Nephron (organoid): ENCODE data around the gene CTSO.

Source experiments
- H3K27ac Mint-ChIP-seq, 3 experiments: 2 replicates each; pipeline ENCODE4 v1.8.0; 2020; ENCODE audit warnings: mixed read lengths in 3 of 3, mild to moderate bottlenecking in 2 of 3, moderate library complexity in 1 of 3
- H3K27me3 Mint-ChIP-seq: 2 replicates; pipeline ENCODE4 v1.8.0; 2021; ENCODE audit warnings: low read depth, mild to moderate bottlenecking, moderate library complexity, mixed read lengths
- H3K36me3 Mint-ChIP-seq: 2 replicates; pipeline ENCODE4 v1.8.0; 2020; ENCODE audit warnings: low read depth, mixed read lengths
- H3K4me1 Mint-ChIP-seq: 2 replicates; pipeline ENCODE4 v1.8.0; 2020; ENCODE audit warnings: mixed read lengths
- H3K4me3 Mint-ChIP-seq, 3 experiments: 2 replicates each; pipeline ENCODE4 v1.8.0; 2020; ENCODE audit warnings: mild to moderate bottlenecking in 3 of 3, mixed read lengths in 3 of 3, moderate library complexity in 2 of 3
- H3K9me3 Mint-ChIP-seq: 2 replicates; pipeline ENCODE4 v1.8.0; 2020; ENCODE audit warnings: mixed read lengths
- TF ChIP-seq, protein P1 (sequence below), 3 experiments: fragments of 200-600 bp; sonication (generic); IDR thresholded peaks; one replicate each; pipeline ENCODE4 v1.5.0; 2021; ENCODE audit warnings: antibody characterized with exemption in 3 of 3; ENCODE audit not compliant: unreplicated experiment in 3 of 3

Gene CTSO

DNA sequence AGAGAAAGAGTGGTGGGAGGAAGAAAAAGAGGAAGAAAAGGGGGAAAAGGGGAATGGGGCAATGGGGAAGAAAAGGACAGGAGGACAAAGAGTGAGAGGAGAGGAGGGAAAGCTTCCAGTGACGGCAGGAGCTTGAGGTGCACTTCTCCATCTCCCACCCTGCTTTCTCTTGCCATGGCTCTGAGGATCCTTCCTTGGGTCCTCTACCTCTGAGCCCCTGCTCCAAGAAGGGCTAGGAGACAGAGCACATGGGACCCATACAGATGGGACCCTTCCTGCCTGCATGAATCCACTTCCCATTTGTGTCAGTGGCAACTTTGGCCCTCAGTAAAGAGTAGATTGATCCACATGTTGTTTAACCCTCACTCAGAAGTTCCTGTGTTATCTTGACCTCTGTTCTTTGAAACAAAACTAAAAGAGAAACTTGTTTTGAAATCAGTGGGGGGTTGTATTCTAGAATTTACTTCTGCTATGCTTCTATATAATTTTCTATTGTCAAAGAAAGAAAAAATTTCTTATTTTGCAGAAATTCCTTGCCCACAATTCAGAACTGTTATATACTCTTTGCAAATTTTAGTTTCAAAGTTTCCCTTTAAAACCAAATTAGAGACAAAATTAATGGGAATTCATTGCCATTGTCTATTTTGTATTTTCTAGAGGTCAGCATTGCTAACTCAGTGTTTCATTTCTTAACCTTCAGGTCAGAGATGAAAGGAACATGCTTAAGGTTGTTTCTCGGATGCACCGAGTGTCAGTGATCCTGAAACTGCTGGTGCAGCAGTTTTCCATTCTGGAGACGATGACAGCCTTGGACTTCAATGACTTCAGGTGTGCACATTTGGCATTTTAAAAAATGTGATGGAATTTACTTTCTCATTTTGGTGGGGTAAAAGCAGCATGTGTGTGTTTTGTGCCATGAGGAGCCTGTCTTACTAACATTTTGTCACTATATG, 45.2 kb downstream of the CTSO start:
- Mint-ChIP-seq H3K27me3 (no peaks in the 10 kb centered on the region), H3K36me3 (no peaks in the 10 kb centered on the region), H3K4me1 (peaks cover 26% of the 10 kb centered on the region), H3K4me3 (no peak overlapping the region), H3K9me3 (no peaks in the 10 kb centered on the region), H3K27ac (peak overlapping the region in 1 of 3 experiments; percentile 86)
- TF ChIP-seq, protein P1, sequence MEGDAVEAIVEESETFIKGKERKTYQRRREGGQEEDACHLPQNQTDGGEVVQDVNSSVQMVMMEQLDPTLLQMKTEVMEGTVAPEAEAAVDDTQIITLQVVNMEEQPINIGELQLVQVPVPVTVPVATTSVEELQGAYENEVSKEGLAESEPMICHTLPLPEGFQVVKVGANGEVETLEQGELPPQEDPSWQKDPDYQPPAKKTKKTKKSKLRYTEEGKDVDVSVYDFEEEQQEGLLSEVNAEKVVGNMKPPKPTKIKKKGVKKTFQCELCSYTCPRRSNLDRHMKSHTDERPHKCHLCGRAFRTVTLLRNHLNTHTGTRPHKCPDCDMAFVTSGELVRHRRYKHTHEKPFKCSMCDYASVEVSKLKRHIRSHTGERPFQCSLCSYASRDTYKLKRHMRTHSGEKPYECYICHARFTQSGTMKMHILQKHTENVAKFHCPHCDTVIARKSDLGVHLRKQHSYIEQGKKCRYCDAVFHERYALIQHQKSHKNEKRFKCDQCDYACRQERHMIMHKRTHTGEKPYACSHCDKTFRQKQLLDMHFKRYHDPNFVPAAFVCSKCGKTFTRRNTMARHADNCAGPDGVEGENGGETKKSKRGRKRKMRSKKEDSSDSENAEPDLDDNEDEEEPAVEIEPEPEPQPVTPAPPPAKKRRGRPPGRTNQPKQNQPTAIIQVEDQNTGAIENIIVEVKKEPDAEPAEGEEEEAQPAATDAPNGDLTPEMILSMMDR (IDR thresholded peaks at IDR 0.05; ENCODE audit: unreplicated experiment in 3 of 3): no peak

DNA sequence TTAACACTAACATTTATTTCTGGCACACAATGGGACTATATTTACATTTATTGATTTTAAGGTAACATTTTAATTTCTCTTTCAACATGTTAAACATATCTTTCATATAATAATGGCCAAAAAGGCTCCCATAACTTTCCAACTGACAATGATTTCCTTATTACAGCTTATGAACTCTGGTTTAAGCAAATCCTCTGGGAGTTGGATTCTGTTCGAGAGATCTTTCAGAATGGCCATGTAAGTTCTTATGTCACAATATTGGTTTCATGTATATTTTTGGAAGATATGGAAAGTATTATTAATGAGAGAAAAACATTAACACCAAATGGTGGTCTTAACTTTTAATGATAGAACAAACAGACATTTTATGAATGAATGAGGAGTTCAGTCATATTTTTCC, 46.1 kb downstream of the CTSO start:
- H3K27me3 Mint-ChIP-seq: no peaks in the 10 kb centered on the region
- H3K9me3 Mint-ChIP-seq: no peaks in the 10 kb centered on the region
- TF ChIP-seq, protein P1 (IDR thresholded peaks at IDR 0.05; ENCODE audit: unreplicated experiment in 3 of 3): no peak
- no peaks in the 10 kb centered on the region for H3K36me3 Mint-ChIP-seq
- H3K27ac Mint-ChIP-seq: peak overlapping the region; percentile 78 to 86 (median 86)
- H3K4me1 Mint-ChIP-seq: peaks cover 32% of the 10 kb centered on the region
- H3K4me3 Mint-ChIP-seq: no peak overlapping the region

DNA sequence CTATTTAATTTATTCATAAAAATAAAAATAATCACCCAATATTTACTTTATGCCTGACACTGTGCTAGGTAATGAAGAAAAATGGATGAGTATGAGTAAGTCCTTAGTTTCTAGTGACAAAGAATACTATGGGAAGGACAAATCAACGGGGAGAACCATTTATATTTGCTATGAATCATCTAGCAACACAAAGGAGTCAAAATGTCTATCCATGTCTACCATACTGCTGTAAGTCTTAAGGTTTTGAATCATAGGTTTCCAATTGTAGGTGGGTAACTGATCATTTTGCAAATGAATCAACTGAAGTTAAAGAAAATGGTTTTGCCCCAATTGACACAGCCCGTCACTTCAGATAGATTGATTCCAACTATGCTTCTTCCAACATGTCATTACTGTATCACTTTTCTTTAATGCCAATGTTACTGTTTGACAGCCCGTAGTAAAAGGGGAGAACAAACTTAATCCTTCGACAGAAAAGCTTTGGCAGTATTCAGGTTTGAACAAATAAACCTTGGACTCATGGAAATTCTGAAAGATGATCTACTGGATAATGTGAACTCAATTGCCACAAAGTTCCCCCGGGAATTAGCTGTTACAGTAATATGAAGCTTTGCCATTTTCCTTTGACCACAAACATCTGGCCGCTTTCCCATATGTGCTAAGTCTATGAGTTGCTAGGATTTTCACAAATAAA, 47.0 kb downstream of the CTSO start:
- H3K27me3 Mint-ChIP-seq: no peaks in the 10 kb centered on the region
- no peaks in the 10 kb centered on the region for H3K9me3 Mint-ChIP-seq
- TF ChIP-seq, protein P1 (IDR thresholded peaks at IDR 0.05; ENCODE audit: unreplicated experiment in 3 of 3): no peak
- peaks cover 32% of the 10 kb centered on the region for H3K4me1 Mint-ChIP-seq
- H3K27ac Mint-ChIP-seq: peak overlapping the region; percentile 78 to 86 (median 86)
- no peaks in the 10 kb centered on the region for H3K36me3 Mint-ChIP-seq
- peak overlapping the region in 2 of 3 experiments; percentile 45 to 48 for H3K4me3 Mint-ChIP-seq

DNA sequence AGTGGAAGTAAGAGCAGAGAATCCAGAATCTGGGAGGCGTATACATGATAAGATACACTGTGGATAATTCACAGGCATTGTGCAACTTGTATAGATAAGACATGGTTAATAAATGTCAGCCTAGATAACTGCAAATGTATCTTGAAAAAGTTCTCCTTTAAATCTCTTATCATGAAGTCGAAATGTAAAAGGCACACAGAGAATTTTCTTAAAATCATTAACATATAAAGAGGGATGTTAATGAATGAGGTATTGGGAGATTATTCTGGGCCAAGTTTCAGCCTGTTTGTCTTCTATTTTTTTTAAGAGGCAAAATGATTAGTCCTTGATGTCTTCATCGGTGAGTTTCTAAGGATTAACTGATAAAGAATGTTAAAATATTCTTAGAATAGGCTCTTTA, 49.3 kb downstream of the CTSO start:
- no peaks in the 10 kb centered on the region for H3K9me3 Mint-ChIP-seq
- peak overlapping the region; percentile 22 to 92 (median 66) for H3K27ac Mint-ChIP-seq
- H3K4me3 Mint-ChIP-seq: peak overlapping the region in 2 of 3 experiments; percentile 70 to 80
- peaks cover 47% of the 10 kb centered on the region for H3K4me1 Mint-ChIP-seq
- H3K36me3 Mint-ChIP-seq: no peaks in the 10 kb centered on the region
- TF ChIP-seq, protein P1 (IDR thresholded peaks at IDR 0.05; ENCODE audit: unreplicated experiment in 3 of 3): no peak
- H3K27me3 Mint-ChIP-seq: no peaks in the 10 kb centered on the region

DNA sequence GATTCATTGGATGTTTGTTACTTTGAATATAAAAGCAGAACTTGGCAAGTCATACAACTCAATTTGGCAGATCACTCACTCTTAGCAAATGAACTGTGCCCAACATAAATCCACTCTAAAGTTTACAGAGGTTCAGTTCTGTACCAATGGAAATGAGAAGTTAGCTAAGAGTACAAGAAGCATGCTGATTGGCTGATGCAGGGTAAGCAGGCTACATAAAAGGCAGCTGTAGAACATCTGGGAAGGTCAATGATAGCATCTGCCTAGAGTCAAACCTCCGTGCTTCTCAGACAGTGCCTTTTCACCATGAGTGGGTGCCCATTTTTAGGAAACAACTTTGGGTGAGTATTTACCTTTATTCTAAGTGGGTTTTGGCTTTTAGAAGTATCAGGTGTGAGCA, 50.2 kb downstream of the CTSO start, which contains the start of gene TDO2:
TSS of gene TDO2 (plus strand) at position 244 of the 400 bp plus-strand sequence. CDS start at position 307, 63 bp downstream.
- Mint-ChIP-seq H3K27ac (peak within 1 kb of the TSS; percentile 66 to 92 (median 68)), H3K4me1 (peaks cover 47% of the 10 kb centered on the region), H3K9me3 (peaks cover 4% of the 10 kb centered on the region), H3K4me3 (peak within 1 kb of the TSS in 2 of 3 experiments; percentile 70 to 80), H3K27me3 (no peaks in the 10 kb centered on the region), H3K36me3 (no peaks in the 10 kb centered on the region)
- TF ChIP-seq, protein P1 (IDR thresholded peaks at IDR 0.05; ENCODE audit: unreplicated experiment in 3 of 3): no peak
